ENCODE measurements around the gene RCSD1. TPM values are rescaled to one million over a fixed set of nuclear protein-coding genes. Genes with fewer than 3 reads are reported as not detected.
A peak's percentile ranks its signal among the peaks of the same experiment; 100 is the strongest.

Gene RCSD1
- total and polyA plus RNA-seq, 2 of the 4 experiments (the other 2 are of a cell fraction), result 0.03 TPM; not detected in 1

DNA sequence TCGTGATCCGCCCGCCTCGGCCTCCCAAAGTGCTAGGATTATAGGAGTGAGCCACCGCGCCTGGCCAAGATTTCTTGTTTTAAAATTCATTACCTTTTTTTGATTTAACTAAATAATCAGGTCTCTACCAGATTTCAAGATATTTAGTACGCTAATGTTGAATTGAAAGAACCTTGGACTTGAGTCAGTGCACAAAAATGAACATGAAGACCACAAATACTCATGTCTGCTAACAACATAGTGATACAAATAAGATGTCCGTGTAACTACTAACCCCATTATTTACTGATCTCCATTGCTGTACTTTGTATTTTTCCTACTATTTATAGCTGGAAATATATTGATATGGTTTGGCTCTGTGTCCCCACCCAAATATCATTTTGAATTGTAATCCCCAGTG lies 108.1 kb downstream of the RCSD1 start:
- no peak overlapping the region for H3K14ac ChIP-seq (replicated peaks; ENCODE audit: low read depth, low read length)
- H2AK9ac ChIP-seq (replicated peaks; ENCODE audit: low read depth, low read length, poor library complexity), result no peak overlapping the region
- no peaks in the 10 kb centered on the region for H3K9me3 ChIP-seq (ENCODE audit: control insufficient read depth, insufficient read depth, low read length)
- H3K79me1 ChIP-seq (ENCODE audit: low read depth in 1 of 2, low read length in 2 of 2), result peaks cover 34 to 81% of the 10 kb centered on the region in 2 experiments
- H3K9me1 ChIP-seq (ENCODE audit: insufficient read depth, low read length), result peaks cover 10% of the 10 kb centered on the region; the same call in 1 of the 2 replicates
- no peak overlapping the region for H2AFZ ChIP-seq (replicated peaks; ENCODE audit: low read length, poor library complexity)
- intact Hi-C loops (cut with micrococcal nuclease), result no loop called here
- DNase-seq (peak; percentile 35), ATAC-seq (ENCODE audit: low read depth) (no peak)
- H3K27me3 ChIP-seq (ENCODE audit: control insufficient read depth, insufficient read depth, low read length), result no peaks in the 10 kb centered on the region
- ChIA-PET POLR2A (ENCODE audit: unreplicated experiment) (no interaction called here), CTCF (no interaction called here)
- no peak overlapping the region for H4K5ac ChIP-seq (ENCODE audit: low read depth, low read length)
- no peak overlapping the region for H2BK120ac ChIP-seq (ENCODE audit: low read depth, low read length)
- no peak overlapping the region for H3K4ac ChIP-seq (ENCODE audit: low read depth, low read length)
- no peak overlapping the region for H2AK5ac ChIP-seq (ENCODE audit: low read depth, low read length)
- H3K56ac ChIP-seq (ENCODE audit: extremely low read depth, insufficient read depth, low read length), result no peak overlapping the region
- H3K9ac ChIP-seq (ENCODE audit: low read depth, low read length), result no peak overlapping the region
- H3K23ac ChIP-seq (ENCODE audit: low read depth, low read length), result no peak overlapping the region
- dilution Hi-C loops (cut with HindIII; ENCODE audit: low sequenced_read_pairs, unreplicated experiment), result no loop called here
- no peak overlapping the region for H4K8ac ChIP-seq (ENCODE audit: low read depth in 2 of 2, low read length in 2 of 2)
- H3K4me2 ChIP-seq (ENCODE audit: low read depth, low read length), result no peak overlapping the region
- H2BK5ac ChIP-seq (ENCODE audit: low read depth, low read length, poor library complexity, severe bottlenecking), result no peak overlapping the region
- no peak overlapping the region for H3K4me3 ChIP-seq (ENCODE audit: insufficient read depth, low read depth, low read length)
- peaks cover 2% of the 10 kb centered on the region; the same call in 1 of the 2 replicates for H3K36me3 ChIP-seq (ENCODE audit: control insufficient read depth, insufficient read depth, low read length)
- H4K91ac ChIP-seq (ENCODE audit: insufficient read depth, low read depth, low read length), result no peak overlapping the region
- BruUV-seq (replicated peaks), result no TSS peak
- no peak for TF ChIP-seq MAZ (IDR thresholded peaks at IDR 0.05; ENCODE audit: borderline replicate concordance, low read depth, low read length)
- TF ChIP-seq CEBPB (IDR thresholded peaks at IDR 0.05; ENCODE audit: low read depth, low read length), result no peak
- TF ChIP-seq, protein P1, sequence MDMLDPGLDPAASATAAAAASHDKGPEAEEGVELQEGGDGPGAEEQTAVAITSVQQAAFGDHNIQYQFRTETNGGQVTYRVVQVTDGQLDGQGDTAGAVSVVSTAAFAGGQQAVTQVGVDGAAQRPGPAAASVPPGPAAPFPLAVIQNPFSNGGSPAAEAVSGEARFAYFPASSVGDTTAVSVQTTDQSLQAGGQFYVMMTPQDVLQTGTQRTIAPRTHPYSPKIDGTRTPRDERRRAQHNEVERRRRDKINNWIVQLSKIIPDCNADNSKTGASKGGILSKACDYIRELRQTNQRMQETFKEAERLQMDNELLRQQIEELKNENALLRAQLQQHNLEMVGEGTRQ (IDR thresholded peaks at IDR 0.05; ENCODE audit: low read depth, low read length), result no peak
- TF ChIP-seq FOS (IDR thresholded peaks at IDR 0.05; ENCODE audit: low read depth, low read length), result no peak
- no peak for TF ChIP-seq CHD1 (IDR thresholded peaks at IDR 0.05; ENCODE audit: low read depth, low read length)
- TF ChIP-seq, protein P2, sequence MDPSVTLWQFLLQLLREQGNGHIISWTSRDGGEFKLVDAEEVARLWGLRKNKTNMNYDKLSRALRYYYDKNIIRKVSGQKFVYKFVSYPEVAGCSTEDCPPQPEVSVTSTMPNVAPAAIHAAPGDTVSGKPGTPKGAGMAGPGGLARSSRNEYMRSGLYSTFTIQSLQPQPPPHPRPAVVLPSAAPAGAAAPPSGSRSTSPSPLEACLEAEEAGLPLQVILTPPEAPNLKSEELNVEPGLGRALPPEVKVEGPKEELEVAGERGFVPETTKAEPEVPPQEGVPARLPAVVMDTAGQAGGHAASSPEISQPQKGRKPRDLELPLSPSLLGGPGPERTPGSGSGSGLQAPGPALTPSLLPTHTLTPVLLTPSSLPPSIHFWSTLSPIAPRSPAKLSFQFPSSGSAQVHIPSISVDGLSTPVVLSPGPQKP (IDR thresholded peaks at IDR 0.05; ENCODE audit: borderline replicate concordance, low read depth, low read length), result no peak
- TF ChIP-seq MXI1 (IDR thresholded peaks at IDR 0.05; ENCODE audit: borderline replicate concordance, low read depth, low read length), result no peak
- no peak for TF ChIP-seq RFX5 (IDR thresholded peaks at IDR 0.05; ENCODE audit: low read depth, low read length)
- TF ChIP-seq, protein P3, sequence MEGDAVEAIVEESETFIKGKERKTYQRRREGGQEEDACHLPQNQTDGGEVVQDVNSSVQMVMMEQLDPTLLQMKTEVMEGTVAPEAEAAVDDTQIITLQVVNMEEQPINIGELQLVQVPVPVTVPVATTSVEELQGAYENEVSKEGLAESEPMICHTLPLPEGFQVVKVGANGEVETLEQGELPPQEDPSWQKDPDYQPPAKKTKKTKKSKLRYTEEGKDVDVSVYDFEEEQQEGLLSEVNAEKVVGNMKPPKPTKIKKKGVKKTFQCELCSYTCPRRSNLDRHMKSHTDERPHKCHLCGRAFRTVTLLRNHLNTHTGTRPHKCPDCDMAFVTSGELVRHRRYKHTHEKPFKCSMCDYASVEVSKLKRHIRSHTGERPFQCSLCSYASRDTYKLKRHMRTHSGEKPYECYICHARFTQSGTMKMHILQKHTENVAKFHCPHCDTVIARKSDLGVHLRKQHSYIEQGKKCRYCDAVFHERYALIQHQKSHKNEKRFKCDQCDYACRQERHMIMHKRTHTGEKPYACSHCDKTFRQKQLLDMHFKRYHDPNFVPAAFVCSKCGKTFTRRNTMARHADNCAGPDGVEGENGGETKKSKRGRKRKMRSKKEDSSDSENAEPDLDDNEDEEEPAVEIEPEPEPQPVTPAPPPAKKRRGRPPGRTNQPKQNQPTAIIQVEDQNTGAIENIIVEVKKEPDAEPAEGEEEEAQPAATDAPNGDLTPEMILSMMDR (conservative IDR thresholded peaks at IDR 0.05; ENCODE audit: low read depth, low read length), result no peak
- H2BK20ac ChIP-seq (ENCODE audit: low read depth, low read length), result no peak overlapping the region
- peaks cover 1% of the 10 kb centered on the region; the same call in 1 of the 2 replicates for H3K4me1 ChIP-seq (ENCODE audit: control insufficient read depth, insufficient read depth, low read length)
- in situ Hi-C loops (cut with MboI; ENCODE audit: low sequenced_read_pairs), result no loop called here
- WGBS, 2 experiments (ENCODE audit: extremely low coverage in 2 of 2, insufficient read length in 1 of 2), result no CpG with 5 or more reads among the region's 8 CpGs
- H2BK15ac ChIP-seq (ENCODE audit: low read depth, low read length), result no peak overlapping the region
- H4K20me1 ChIP-seq (ENCODE audit: insufficient read depth, low read length), result peaks cover 87% of the 10 kb centered on the region
- H3K27ac ChIP-seq (ENCODE audit: insufficient read depth, low read length), result no peak overlapping the region
- no peak overlapping the region for H3K18ac ChIP-seq (ENCODE audit: low read depth, low read length)

Data from IMR-90 (cell line).